ENCODE measurements around the gene SCMH1. TPM values are rescaled to one million over a fixed set of nuclear protein-coding genes. Genes with fewer than 3 reads are reported as not detected.

Gene SCMH1
- total and polyA plus RNA-seq, 9 donors, result 32.8 to 80.2 (median 49.8) TPM

DNA sequence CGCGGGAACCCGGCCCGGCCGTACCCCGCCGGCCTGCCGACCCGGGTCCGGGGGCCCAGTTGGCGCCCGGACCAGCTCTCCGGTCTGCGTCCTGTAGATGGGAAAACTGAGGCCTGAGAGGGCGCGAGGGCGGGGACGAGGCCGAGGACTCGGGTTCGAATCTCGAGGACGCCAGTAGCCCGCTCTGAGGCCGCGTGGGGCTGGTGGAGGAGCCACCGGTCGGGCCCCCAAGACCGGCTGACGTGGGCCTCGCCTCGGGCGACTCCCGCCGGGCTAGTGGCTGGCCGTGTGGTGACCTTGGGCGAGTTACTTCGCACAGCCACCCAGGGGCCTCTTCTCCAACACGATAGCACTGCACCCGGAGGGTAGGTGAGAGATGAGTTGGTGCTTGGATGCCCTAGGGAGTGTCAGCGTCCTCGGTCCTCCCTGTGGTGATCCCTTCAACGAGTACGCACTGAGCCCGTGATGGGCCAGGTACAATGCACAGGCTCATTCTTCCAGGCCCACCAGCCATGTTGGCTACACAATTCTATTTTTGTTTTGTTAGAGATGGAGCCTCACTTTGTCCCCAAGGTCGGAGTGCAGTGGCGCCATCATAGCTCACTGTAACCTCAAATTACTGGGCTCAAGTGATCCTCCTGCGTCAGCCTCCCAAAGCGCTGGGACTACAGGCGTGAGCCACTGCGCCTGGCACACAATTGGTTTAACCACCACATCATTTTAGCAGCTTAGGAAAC is 404 bp upstream of the SCMH1 start:
- TF ChIP-seq POLR2A (IDR thresholded peaks at IDR 0.05) (no peak), EP300 (IDR thresholded peaks at IDR 0.05) (no peak)
- TF ChIP-seq, protein P1, sequence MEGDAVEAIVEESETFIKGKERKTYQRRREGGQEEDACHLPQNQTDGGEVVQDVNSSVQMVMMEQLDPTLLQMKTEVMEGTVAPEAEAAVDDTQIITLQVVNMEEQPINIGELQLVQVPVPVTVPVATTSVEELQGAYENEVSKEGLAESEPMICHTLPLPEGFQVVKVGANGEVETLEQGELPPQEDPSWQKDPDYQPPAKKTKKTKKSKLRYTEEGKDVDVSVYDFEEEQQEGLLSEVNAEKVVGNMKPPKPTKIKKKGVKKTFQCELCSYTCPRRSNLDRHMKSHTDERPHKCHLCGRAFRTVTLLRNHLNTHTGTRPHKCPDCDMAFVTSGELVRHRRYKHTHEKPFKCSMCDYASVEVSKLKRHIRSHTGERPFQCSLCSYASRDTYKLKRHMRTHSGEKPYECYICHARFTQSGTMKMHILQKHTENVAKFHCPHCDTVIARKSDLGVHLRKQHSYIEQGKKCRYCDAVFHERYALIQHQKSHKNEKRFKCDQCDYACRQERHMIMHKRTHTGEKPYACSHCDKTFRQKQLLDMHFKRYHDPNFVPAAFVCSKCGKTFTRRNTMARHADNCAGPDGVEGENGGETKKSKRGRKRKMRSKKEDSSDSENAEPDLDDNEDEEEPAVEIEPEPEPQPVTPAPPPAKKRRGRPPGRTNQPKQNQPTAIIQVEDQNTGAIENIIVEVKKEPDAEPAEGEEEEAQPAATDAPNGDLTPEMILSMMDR (IDR thresholded peaks at IDR 0.05), result no peak
- intact Hi-C loops (cut with DNase I), result loop anchor here in 2 of 4 donors (5.0 to 10.0 kb wide), 2 partner anchors 140 to 208 kb away; no protein-coding TSS in a partner anchor
- Histone ChIP-seq H3K4me1 (ENCODE audit: insufficient read depth) (peaks cover 5% of the 10 kb centered on the region), H3K9me3 (no peaks in the 10 kb centered on the region), H3K4me3 (peak overlapping the region; percentile 82), H3K27ac (peak overlapping the region; percentile 99 to 100), H3K36me3 (no peaks in the 10 kb centered on the region), H3K27me3 (no peaks in the 10 kb centered on the region)
- WGBS, 3 donors, result 12 to 16% (median 13%) methylated on average over 39 to 51 of the region's 51 CpGs
- peak; percentile 11 to 72 (median 60) for DNase-seq

DNA sequence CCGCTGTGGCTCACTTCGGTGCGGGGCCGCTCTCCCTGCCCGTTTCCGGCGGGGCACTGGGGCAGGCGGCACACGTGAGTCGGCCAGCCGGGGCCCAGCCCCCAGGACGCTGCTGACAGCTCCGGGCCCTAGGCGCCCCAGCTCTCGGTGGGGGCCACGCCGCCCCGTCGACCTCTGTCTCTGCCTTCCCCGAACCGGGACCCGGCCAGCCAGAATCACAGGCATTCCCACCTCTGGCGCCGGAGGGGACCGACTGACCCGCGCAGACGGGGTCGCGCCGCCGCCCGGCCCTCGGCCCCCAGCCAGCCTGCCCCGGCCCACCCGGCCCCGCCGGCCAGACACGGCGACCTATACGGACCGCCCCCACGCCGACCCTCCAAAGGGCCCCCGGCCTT is 755 bp downstream of the SCMH1 start:
- H3K27me3 ChIP-seq, result no peaks in the 10 kb centered on the region
- H3K4me3 ChIP-seq, result peak overlapping the region; percentile 82
- H3K9me3 ChIP-seq, result no peaks in the 10 kb centered on the region
- TF ChIP-seq, protein P1 (IDR thresholded peaks at IDR 0.05), result peak in 2 of 3 donors; percentile 8 to 33
- TF ChIP-seq POLR2A (IDR thresholded peaks at IDR 0.05), result no peak
- WGBS, 3 donors, result 0 to 1% (median 1%) methylated on average over 4 to 45 of the region's 45 CpGs
- intact Hi-C loops (cut with DNase I), result loop anchor here in 2 of 4 donors (5.0 to 10.0 kb wide), 2 partner anchors 139 to 207 kb away; no protein-coding TSS in a partner anchor
- H3K36me3 ChIP-seq, result no peaks in the 10 kb centered on the region
- peak; percentile 62 to 73 (median 68) for DNase-seq
- H3K27ac ChIP-seq, result peak overlapping the region; percentile 99 to 100
- peaks cover 5% of the 10 kb centered on the region for H3K4me1 ChIP-seq (ENCODE audit: insufficient read depth)

DNA sequence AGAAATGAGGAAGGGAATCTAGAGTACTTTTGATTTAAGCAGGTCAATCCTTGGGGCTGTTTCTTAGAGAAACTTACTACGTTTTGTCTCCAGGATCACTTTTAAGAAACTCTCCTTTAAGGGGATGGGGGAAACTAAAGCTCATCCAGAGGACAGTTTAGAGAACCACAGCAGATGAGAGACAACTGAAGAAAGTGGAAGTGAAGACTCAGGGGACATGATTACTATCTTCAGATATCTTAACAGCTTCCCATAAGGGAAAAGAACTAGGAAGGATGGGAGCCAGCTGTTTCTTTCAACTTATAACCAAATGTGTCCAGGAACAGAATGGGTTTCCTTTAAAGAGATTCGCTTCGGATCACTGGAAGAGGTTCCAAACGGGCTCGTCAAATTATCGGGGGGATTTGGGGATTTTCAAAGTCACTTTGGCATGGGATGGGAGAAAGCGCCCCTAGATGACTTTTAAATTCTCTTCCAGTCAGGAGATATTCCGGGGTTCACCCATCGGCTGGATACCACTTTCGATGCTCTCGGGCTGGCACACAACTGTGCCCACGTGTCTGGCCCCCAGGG is 1.2 kb downstream of the SCMH1 start:
- peak overlapping the region; percentile 99 to 100 for H3K27ac ChIP-seq
- no peak for DNase-seq
- H3K4me3 ChIP-seq, result peak overlapping the region; percentile 82
- TF ChIP-seq, protein P1 (IDR thresholded peaks at IDR 0.05), result no peak
- TF ChIP-seq POLR2A (IDR thresholded peaks at IDR 0.05) (no peak), EP300 (IDR thresholded peaks at IDR 0.05) (no peak)
- no peaks in the 10 kb centered on the region for H3K36me3 ChIP-seq
- H3K4me1 ChIP-seq (ENCODE audit: insufficient read depth), result peaks cover 5% of the 10 kb centered on the region
- 3 to 6% (median 4%) methylated on average over 12 of the region's 12 CpGs for WGBS, 3 donors
- intact Hi-C loops (cut with DNase I), result loop anchor here in 2 of 4 donors (5.0 to 10.0 kb wide), 2 partner anchors 139 to 206 kb away; no protein-coding TSS in a partner anchor
- H3K27me3 ChIP-seq, result no peaks in the 10 kb centered on the region
- no peaks in the 10 kb centered on the region for H3K9me3 ChIP-seq

DNA sequence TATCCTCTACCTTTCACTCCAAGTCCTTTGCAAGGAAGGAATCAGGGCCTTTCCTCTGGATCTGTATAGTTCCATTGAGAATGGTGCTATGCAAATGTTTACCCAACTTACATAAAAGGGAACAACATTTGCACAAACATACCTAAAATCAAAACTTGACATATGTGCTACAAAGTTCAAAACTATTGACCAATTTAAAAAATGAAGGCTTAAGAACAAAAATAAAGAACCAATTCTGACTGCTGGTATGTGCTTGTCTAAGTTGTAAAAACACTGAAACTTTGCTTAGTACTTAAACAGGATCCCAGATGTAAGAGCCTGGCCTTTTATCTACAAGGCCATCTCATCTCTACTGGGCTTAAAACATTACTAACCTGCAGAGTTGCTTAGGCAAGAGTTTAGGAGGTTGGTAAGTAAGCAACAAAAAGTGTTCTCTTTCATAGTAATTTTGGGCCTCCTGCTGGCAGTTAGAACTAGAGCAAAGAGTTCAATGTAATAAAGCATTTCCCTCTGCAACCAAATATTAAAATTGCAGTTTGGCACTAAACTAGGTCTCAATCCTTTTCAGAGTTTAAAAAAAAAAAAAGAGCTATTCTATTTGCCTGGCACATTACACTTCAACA is 2.0 kb downstream of the SCMH1 start:
- TF ChIP-seq, protein P1 (IDR thresholded peaks at IDR 0.05), result peak in 1 of 3 donors; percentile 21
- no peak for TF ChIP-seq EP300 (IDR thresholded peaks at IDR 0.05)
- Histone ChIP-seq H3K27me3 (no peaks in the 10 kb centered on the region), H3K4me3 (no peak overlapping the region), H3K36me3 (no peaks in the 10 kb centered on the region), H3K27ac (no peak overlapping the region), H3K9me3 (no peaks in the 10 kb centered on the region), H3K4me1 (ENCODE audit: insufficient read depth) (peaks cover 5% of the 10 kb centered on the region)
- intact Hi-C loops (cut with DNase I), result loop anchor here in 2 of 4 donors (5.0 to 10.0 kb wide), 2 partner anchors 138 to 205 kb away; no protein-coding TSS in a partner anchor
- no peak for DNase-seq
